Measurements from ENCODE around the gene SPECC1L.

SPECC1L gene

DNA sequence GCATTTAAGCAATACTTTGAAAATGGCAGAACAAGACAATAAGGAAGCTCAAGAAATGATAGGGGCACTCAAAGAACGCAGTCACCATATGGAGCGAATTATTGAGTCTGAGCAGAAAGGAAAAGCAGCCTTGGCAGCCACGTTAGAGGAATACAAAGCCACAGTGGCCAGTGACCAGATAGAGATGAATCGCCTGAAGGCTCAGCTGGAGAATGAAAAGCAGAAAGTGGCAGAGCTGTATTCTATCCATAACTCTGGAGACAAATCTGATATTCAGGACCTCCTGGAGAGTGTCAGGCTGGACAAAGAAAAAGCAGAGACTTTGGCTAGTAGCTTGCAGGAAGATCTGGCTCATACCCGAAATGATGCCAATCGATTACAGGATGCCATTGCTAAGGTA, 51.9 kb downstream of the SPECC1L start:
- TF ChIP-seq, protein P1, sequence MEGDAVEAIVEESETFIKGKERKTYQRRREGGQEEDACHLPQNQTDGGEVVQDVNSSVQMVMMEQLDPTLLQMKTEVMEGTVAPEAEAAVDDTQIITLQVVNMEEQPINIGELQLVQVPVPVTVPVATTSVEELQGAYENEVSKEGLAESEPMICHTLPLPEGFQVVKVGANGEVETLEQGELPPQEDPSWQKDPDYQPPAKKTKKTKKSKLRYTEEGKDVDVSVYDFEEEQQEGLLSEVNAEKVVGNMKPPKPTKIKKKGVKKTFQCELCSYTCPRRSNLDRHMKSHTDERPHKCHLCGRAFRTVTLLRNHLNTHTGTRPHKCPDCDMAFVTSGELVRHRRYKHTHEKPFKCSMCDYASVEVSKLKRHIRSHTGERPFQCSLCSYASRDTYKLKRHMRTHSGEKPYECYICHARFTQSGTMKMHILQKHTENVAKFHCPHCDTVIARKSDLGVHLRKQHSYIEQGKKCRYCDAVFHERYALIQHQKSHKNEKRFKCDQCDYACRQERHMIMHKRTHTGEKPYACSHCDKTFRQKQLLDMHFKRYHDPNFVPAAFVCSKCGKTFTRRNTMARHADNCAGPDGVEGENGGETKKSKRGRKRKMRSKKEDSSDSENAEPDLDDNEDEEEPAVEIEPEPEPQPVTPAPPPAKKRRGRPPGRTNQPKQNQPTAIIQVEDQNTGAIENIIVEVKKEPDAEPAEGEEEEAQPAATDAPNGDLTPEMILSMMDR (IDR thresholded peaks at IDR 0.05; ENCODE audit: insufficient read depth, low read length, missing control alignments) = no peak
- DNase-seq (ENCODE audit: low read depth, low spot score) = no peak
- CTCF ChIA-PET = interaction anchor here (0.9 to 10.6 kb wide), 6 partner anchors 18 to 435 kb away, joined by 3 to 122 read pairs (median 4); no protein-coding TSS in a partner anchor
- no peak overlapping the region for H3K4me3 ChIP-seq (ENCODE audit: low read depth, low read length)
- POLR2A ChIA-PET = no interaction called here

DNA sequence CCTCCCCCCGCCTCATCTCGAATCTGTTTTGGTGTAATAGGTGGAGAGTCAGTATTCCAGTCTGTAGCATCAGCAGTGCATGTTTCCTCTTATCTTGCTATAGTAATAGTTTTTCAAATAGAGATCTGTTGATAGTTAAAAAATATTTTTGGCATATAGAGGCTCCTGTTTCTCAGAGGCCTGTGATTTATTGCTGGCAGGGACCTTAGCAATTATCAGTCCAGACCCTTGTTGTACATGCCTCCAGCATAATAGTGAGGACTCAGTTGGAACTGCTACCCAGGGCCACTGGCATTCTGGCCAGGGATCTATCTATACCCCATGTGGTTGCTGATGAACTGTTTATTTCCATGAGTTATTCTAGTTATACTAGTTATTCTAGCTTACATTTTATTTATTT, 52.6 kb downstream of the SPECC1L start:
- no peak overlapping the region for H3K4me3 ChIP-seq (ENCODE audit: low read depth, low read length)
- TF ChIP-seq, protein P1 (IDR thresholded peaks at IDR 0.05; ENCODE audit: insufficient read depth, low read length, missing control alignments) = no peak
- ChIA-PET POLR2A (no interaction called here), CTCF (interaction anchor here (0.7 to 10.6 kb wide), 14 partner anchors 9 to 436 kb away, joined by 3 to 122 read pairs (median 4); no protein-coding TSS in a partner anchor)
- no peak for DNase-seq (ENCODE audit: low read depth, low spot score)

DNA sequence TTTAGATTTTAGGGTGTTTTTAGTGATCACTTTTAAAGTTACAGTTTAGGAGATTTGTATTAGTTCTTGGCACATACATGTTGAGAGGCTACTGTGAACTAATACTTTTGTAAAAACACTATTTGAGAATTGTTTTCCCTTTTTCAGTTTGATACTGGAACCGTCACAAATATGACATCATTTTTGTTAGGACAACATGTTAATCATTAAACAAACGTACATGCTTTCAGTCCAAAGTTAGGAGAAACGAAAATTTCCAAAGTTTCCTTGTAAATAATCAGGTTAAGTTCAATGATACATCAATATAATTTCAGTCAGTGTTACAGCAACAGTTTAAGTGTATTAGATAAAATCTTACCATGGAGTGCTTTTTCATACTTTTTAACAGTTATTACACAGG, 53.1 kb downstream of the SPECC1L start:
- no peak overlapping the region for H3K4me3 ChIP-seq (ENCODE audit: low read depth, low read length)

DNA sequence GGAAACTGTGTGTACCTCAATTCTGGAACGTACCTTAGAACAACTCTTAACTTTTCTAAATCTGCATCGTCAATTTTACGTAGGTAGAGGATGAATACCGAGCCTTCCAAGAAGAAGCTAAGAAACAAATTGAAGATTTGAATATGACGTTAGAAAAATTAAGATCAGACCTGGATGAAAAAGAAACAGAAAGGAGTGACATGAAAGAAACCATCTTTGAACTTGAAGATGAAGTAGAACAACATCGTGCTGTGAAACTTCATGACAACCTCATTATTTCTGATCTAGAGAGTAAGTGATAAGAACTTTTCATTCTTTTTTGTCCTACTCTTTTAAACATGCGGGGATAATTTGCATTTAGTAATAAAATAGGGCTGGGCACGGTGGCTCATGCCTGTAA, 53.5 kb downstream of the SPECC1L start:
- TF ChIP-seq, protein P1 (IDR thresholded peaks at IDR 0.05; ENCODE audit: insufficient read depth, low read length, missing control alignments) = no peak
- H3K4me3 ChIP-seq (ENCODE audit: low read depth, low read length) = no peak overlapping the region
- ChIA-PET CTCF (interaction anchor here (0.7 to 10.6 kb wide), 14 partner anchors 8 to 435 kb away, joined by 3 to 122 read pairs (median 3); no protein-coding TSS in a partner anchor), POLR2A (no interaction called here)
- no peak for DNase-seq (ENCODE audit: low read depth, low spot score)

More for the DNA sequence above, 53.1 kb downstream of the SPECC1L start:
- ChIA-PET POLR2A (no interaction called here), CTCF (interaction anchor here (0.7 to 10.6 kb wide), 17 partner anchors 9 to 435 kb away, joined by 3 to 122 read pairs (median 3); no protein-coding TSS in a partner anchor)
- TF ChIP-seq, protein P1 (IDR thresholded peaks at IDR 0.05; ENCODE audit: insufficient read depth, low read length, missing control alignments) = no peak
- DNase-seq (ENCODE audit: low read depth, low spot score) = no peak

DNA sequence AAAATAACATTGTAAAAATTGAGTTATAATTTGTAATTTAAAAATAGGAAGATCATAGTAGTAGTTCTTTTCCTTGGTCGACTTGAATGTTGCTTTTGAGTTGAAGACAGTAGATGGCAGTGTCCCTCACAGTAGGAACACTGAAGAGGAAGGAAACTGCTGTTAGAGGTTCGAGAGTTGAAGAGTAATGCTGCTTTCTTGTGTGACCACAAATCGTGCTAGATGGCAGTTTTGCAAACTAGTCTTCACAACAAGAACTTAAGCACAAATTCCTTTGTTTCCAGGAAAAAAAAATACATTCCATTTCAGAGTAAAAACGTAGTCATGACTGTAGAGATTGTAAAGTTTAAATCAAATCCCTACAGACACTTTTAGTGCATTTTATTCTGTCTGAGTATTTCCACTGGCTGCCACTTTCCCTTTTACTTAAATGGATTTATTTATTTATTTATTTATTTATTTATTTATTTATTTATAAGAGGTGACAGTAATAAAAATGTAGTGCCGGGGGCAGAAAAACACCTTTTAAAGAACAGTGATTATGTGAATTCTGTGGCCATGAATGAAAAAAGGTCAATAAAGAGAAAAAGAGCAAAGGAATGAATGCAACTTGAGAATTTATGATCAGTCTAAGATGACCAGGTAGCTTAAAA, 54.6 kb downstream of the SPECC1L start:
- TF ChIP-seq, protein P1 (IDR thresholded peaks at IDR 0.05; ENCODE audit: insufficient read depth, low read length, missing control alignments) = peak; percentile 59
- peak; percentile 99 for DNase-seq (ENCODE audit: low read depth, low spot score)
- POLR2A ChIA-PET = no interaction called here
- CTCF ChIA-PET = interaction anchor here (0.7 to 10.6 kb wide), 7 partner anchors 9 to 205 kb away, joined by 3 to 122 read pairs (median 6); no protein-coding TSS in a partner anchor
- no peak overlapping the region for H3K4me3 ChIP-seq (ENCODE audit: low read depth, low read length)

DNA sequence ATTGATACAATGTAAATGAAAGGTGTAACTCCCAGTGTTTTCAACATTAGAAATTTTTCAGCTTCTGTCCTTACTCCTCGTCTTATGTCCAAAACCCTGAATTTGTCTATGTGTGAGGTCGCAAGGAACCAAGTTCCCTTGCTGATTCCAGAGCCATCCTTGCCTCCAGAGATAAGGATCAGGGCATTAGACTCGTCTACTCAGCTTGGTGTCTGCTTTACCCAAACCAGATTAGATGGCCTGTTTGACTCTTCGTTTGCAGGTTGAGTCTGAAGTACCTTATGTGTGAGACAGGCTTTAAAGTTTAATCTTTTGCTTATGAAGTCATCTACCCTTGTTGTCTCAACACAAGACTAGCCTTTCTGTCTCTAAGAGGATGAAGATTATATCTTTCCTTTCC, 55.6 kb downstream of the SPECC1L start:
- POLR2A ChIA-PET = no interaction called here
- no peak overlapping the region for H3K4me3 ChIP-seq (ENCODE audit: low read depth, low read length)
- CTCF ChIA-PET = interaction anchor here (1.1 to 10.6 kb wide), 5 partner anchors 97 to 199 kb away, joined by 3 to 122 read pairs (median 6); no protein-coding TSS in a partner anchor
- TF ChIP-seq, protein P1 (IDR thresholded peaks at IDR 0.05; ENCODE audit: insufficient read depth, low read length, missing control alignments) = no peak
- DNase-seq (ENCODE audit: low read depth, low spot score) = no peak
